H9 (cell line): Measurements from ENCODE around the gene TRPT1. TPM values are rescaled to one million over a fixed set of nuclear protein-coding genes. Genes with fewer than 3 reads are reported as not detected.
A peak's percentile ranks its signal among the peaks of the same experiment; 100 is the strongest.

Experiments
- DNase-seq: peaks from one replicate; pipeline ENCODE4 v3.0.0-alpha.2; 2017
- H2AFZ ChIP-seq: one replicate; pipeline ENCODE4 v1.6.1; 2013; ENCODE audit warnings: mild to moderate bottlenecking, low read length, control low read depth, moderate library complexity
- H2AK5ac ChIP-seq: 2 replicates; pipeline ENCODE4 v1.6.1; 2013; ENCODE audit warnings: low read length, control low read depth, mixed read lengths; ENCODE audit not compliant: insufficient read length
- H2BK120ac ChIP-seq: one replicate; pipeline ENCODE4 v1.6.1; 2013; ENCODE audit warnings: low read depth, mild to moderate bottlenecking, low read length, control low read depth, inconsistent platforms; ENCODE audit not compliant: poor library complexity, severe bottlenecking
- H2BK12ac ChIP-seq: 2 replicates; pipeline ENCODE4 v1.6.1; 2013; ENCODE audit warnings: low read length, control low read depth, mixed read lengths, low read depth; ENCODE audit not compliant: insufficient read length
- H2BK15ac ChIP-seq: 2 replicates; pipeline ENCODE4 v1.6.1; 2013; ENCODE audit warnings: low read depth, low read length, control low read depth
- H2BK20ac ChIP-seq: one replicate; pipeline ENCODE4 v1.6.1; 2013; ENCODE audit warnings: low read depth, mild to moderate bottlenecking, low read length, control low read depth, inconsistent platforms; ENCODE audit not compliant: poor library complexity, severe bottlenecking
- H2BK5ac ChIP-seq: 2 replicates; pipeline ENCODE4 v1.6.1; 2013; ENCODE audit warnings: low read length, control low read depth, mixed read lengths; ENCODE audit not compliant: insufficient read length
- H3K14ac ChIP-seq: 2 replicates; pipeline ENCODE4 v1.6.1; 2013; ENCODE audit warnings: low read length, control low read depth; ENCODE audit not compliant: insufficient read depth
- H3K18ac ChIP-seq: 2 replicates; pipeline ENCODE4 v1.6.1; 2013; ENCODE audit warnings: low read depth, mild to moderate bottlenecking, mixed read lengths, low read length, control low read depth; ENCODE audit not compliant: insufficient read length
- H3K23ac ChIP-seq: 2 replicates; pipeline ENCODE4 v1.6.1; 2013; ENCODE audit warnings: low read length, control low read depth, mixed read lengths, low read depth; ENCODE audit not compliant: insufficient read length
- H3K23me2 ChIP-seq: 2 replicates; pipeline ENCODE4 v1.6.1; 2013; ENCODE audit warnings: low read depth, mild to moderate bottlenecking, mixed read lengths, low read length, control low read depth; ENCODE audit not compliant: insufficient read length, poor library complexity, severe bottlenecking
- H3K27ac ChIP-seq: 2 replicates; pipeline ENCODE4 v1.5.1; 2013; ENCODE audit warnings: low read length, control low read depth, mixed read lengths, low read depth; ENCODE audit not compliant: insufficient read length
- H3K27me3 ChIP-seq: 2 replicates; pipeline ENCODE4 v1.6.1; 2013; ENCODE audit warnings: low read length, control low read depth, inconsistent platforms; ENCODE audit not compliant: insufficient read depth
- H3K4ac ChIP-seq: 2 replicates; pipeline ENCODE4 v1.6.1; 2013; ENCODE audit warnings: low read depth, mild to moderate bottlenecking, control low read depth, inconsistent platforms, low read length, moderate library complexity
- H3K4me1 ChIP-seq: 2 replicates; pipeline ENCODE4 v1.6.1; 2013; ENCODE audit warnings: low read length, control low read depth, inconsistent platforms; ENCODE audit not compliant: insufficient read depth
- H3K4me2 ChIP-seq: 2 replicates; pipeline ENCODE4 v1.6.1; 2013; ENCODE audit warnings: low read length, control low read depth, mixed read lengths; ENCODE audit not compliant: insufficient read length, insufficient read depth
- H3K56ac ChIP-seq: 2 replicates; pipeline ENCODE4 v1.6.1; 2013; ENCODE audit warnings: low read depth, mild to moderate bottlenecking, mixed read lengths, low read length, control low read depth; ENCODE audit not compliant: insufficient read length
- H3K79me1 ChIP-seq: 2 replicates; pipeline ENCODE4 v1.6.1; 2013; ENCODE audit warnings: low read depth, mild to moderate bottlenecking, moderate library complexity, low read length, control low read depth, inconsistent platforms; ENCODE audit not compliant: insufficient read depth, poor library complexity, severe bottlenecking
- H3K79me2 ChIP-seq: 2 replicates; pipeline ENCODE4 v1.6.1; 2013; ENCODE audit warnings: low read length, control low read depth, inconsistent platforms; ENCODE audit not compliant: insufficient read depth
- H3K9ac ChIP-seq: 2 replicates; pipeline ENCODE4 v1.6.1; 2013; ENCODE audit warnings: low read length, control low read depth, mixed read lengths; ENCODE audit not compliant: insufficient read length; ENCODE audit errors: extremely low read depth
- H3K9me3 ChIP-seq: one replicate; pipeline ENCODE4 v1.6.1; 2013; ENCODE audit warnings: low read depth, low read length, inconsistent platforms; ENCODE audit not compliant: control insufficient read depth
- H3T11ph ChIP-seq: one replicate; pipeline ENCODE4 v1.6.1; 2013; ENCODE audit warnings: mild to moderate bottlenecking, low read length, control low read depth, inconsistent platforms
- H4K20me1 ChIP-seq: one replicate; pipeline ENCODE4 v1.6.1; 2013; ENCODE audit not compliant: control insufficient read depth, insufficient read length, insufficient read depth
- H4K5ac ChIP-seq: 2 replicates; pipeline ENCODE4 v1.6.1; 2013; ENCODE audit warnings: low read depth, mild to moderate bottlenecking, mixed read lengths, low read length, control low read depth; ENCODE audit not compliant: insufficient read length
- H4K8ac ChIP-seq: replicated peaks from 2 replicates; pipeline ENCODE4 v1.6.1; 2013; ENCODE audit warnings: low read length, control low read depth, mixed read lengths, low read depth; ENCODE audit not compliant: insufficient read length
- H4K91ac ChIP-seq: 2 replicates; pipeline ENCODE4 v1.6.1; 2013; ENCODE audit warnings: low read depth, mild to moderate bottlenecking, moderate library complexity, mixed read lengths, low read length, control low read depth; ENCODE audit not compliant: insufficient read length
- H3K27ac Mint-ChIP-seq, 3 experiments: 2 replicates in 2 of 3; 3 replicates in 1 of 3; pipeline ENCODE4 v1.8.0; 2020 to 2021; ENCODE audit warnings: mixed read lengths in 3 of 3, mild to moderate bottlenecking in 1 of 3, moderate library complexity in 1 of 3
- H3K27me3 Mint-ChIP-seq: 2 replicates; pipeline ENCODE4 v1.8.0; 2021; ENCODE audit warnings: low read depth, mild to moderate bottlenecking, moderate library complexity, mixed read lengths
- H3K36me3 Mint-ChIP-seq, 3 experiments: 2 replicates in 2 of 3; 3 replicates in 1 of 3; pipeline ENCODE4 v1.8.0; 2020 to 2021; ENCODE audit warnings: low read depth in 3 of 3, mixed read lengths in 3 of 3; ENCODE audit not compliant: insufficient read depth in 1 of 3
- H3K4me1 Mint-ChIP-seq, 2 experiments: 2 replicates each; pipeline ENCODE4 v1.8.0; 2020; ENCODE audit warnings: mixed read lengths in 2 of 2
- H3K4me3 Mint-ChIP-seq, 2 experiments: 2 replicates in 1 of 2; 3 replicates in 1 of 2; pipeline ENCODE4 v1.8.0; 2020 to 2021; ENCODE audit warnings: mild to moderate bottlenecking in 2 of 2, mixed read lengths in 2 of 2, moderate library complexity in 1 of 2
- H3K9me3 Mint-ChIP-seq, 2 experiments: 2 replicates in 1 of 2; 3 replicates in 1 of 2; pipeline ENCODE4 v1.8.0; 2020; ENCODE audit warnings: mild to moderate bottlenecking in 2 of 2, mixed read lengths in 2 of 2, moderate library complexity in 1 of 2
- WGBS: extraction: QIAGEN DNeasy Blood & Tissue Kit; methylation state at CpG from one replicate; pipeline ENCODE4 v1.1.7; 2013; ENCODE audit warnings: missing lambda C conversion rate, low lambda C conversion rate, mixed read lengths; ENCODE audit not compliant: insufficient read length; ENCODE audit errors: extremely low coverage; 5-methylcytosine and 5-hydroxymethylcytosine counted together
- total RNA-seq: library from RNA; stranded (reverse); gene quantifications from 2 replicates; pipeline ENCODE4 v1.2.1, GENCODE V29; 2021
- TF ChIP-seq, protein P1 (sequence below): fragments of 200-600 bp; sonication (generic); conservative IDR thresholded peaks from 3 replicates; pipeline ENCODE4 v1.8.0; 2021; ENCODE audit warnings: antibody characterized with exemption, mild to moderate bottlenecking

The TRPT1 gene
- total RNA-seq, 1 experiment from 2014 or later: 33.6 TPM

GRCh38 chr11:64263947-64264317 is 37.9 kb upstream of the TRPT1 start:
- Histone ChIP-seq H2BK5ac (no peak overlapping the region), H2BK15ac (no peak overlapping the region), H4K5ac (no peak overlapping the region), H4K20me1 (no peaks in the 10 kb centered on the region), H3K79me1 (no peaks in the 10 kb centered on the region), H4K8ac (no peak overlapping the region), H3K27ac (no peak overlapping the region), H3K4me1 (no peaks in the 10 kb centered on the region), H3K56ac (no peak overlapping the region), H4K91ac (no peak overlapping the region), H3K18ac (no peak overlapping the region), H3T11ph (no peak overlapping the region), H2BK120ac (no peak overlapping the region), H2AFZ (no peak overlapping the region), H3K4me2 (no peak overlapping the region), H2BK20ac (no peak overlapping the region), H2BK12ac (no peak overlapping the region), H3K27me3 (no peaks in the 10 kb centered on the region), H2AK5ac (no peak overlapping the region), H3K23ac (no peak overlapping the region), H3K9ac (no peak overlapping the region), H3K4ac (no peak overlapping the region), H3K9me3 (no peaks in the 10 kb centered on the region), H3K23me2 (peaks cover 4% of the 10 kb centered on the region), H3K14ac (no peak overlapping the region), H3K79me2 (no peaks in the 10 kb centered on the region)
- H3K36me3 Mint-ChIP-seq: peaks cover 39 to 84% (median 62%) of the 10 kb centered on the region in 3 experiments
- DNase-seq: no peak
- WGBS: no CpG with 5 or more reads among the region's 8 CpGs
- peaks cover 9 to 19% of the 10 kb centered on the region in 2 experiments for H3K4me1 Mint-ChIP-seq
- TF ChIP-seq, protein P1, sequence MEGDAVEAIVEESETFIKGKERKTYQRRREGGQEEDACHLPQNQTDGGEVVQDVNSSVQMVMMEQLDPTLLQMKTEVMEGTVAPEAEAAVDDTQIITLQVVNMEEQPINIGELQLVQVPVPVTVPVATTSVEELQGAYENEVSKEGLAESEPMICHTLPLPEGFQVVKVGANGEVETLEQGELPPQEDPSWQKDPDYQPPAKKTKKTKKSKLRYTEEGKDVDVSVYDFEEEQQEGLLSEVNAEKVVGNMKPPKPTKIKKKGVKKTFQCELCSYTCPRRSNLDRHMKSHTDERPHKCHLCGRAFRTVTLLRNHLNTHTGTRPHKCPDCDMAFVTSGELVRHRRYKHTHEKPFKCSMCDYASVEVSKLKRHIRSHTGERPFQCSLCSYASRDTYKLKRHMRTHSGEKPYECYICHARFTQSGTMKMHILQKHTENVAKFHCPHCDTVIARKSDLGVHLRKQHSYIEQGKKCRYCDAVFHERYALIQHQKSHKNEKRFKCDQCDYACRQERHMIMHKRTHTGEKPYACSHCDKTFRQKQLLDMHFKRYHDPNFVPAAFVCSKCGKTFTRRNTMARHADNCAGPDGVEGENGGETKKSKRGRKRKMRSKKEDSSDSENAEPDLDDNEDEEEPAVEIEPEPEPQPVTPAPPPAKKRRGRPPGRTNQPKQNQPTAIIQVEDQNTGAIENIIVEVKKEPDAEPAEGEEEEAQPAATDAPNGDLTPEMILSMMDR: no peak
- H3K4me3 Mint-ChIP-seq: no peak overlapping the region
- H3K9me3 Mint-ChIP-seq: no peaks in the 10 kb centered on the region
- no peaks in the 10 kb centered on the region for H3K27me3 Mint-ChIP-seq
- H3K27ac Mint-ChIP-seq: peak overlapping the region in 1 of 3 experiments; percentile 44; a peak in 2 of 7 replicates
